Measurements from ENCODE around the gene DLX6.

DLX6 gene

DNA sequence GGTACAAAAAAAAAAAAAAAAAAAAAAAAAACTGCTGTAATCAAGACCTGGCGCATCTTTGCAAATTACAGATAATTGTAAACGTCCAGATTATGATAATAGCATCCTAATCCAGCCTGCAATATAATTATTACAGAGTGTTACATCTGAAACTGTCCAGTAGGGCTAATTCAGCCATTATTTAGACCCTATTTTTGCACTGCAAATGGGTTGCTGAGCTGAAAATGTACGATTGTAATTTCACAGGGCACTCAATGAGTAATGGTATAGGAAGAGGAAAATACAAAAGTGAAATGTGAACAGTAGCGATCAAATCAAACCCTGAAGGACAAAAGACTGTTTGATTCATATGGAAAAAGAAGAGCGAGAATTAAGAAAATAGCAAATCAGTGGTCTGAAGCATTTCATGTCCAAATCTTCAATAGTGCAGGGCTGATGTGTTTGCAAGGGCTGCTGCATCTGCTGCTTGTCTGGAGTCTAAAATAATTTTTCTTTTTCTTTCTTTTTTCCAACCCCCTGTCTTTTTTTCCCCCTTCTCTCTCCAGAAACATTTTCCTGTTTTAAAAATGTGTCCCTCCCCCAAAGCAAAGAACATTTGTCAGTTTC lies 8.9 kb downstream of the DLX6 start:
- Histone ChIP-seq H3K27me3 (replicated peaks; ENCODE audit: control insufficient read depth, insufficient read depth, low read length) (peaks cover 4% of the 10 kb centered on the region), H3K4me3 (replicated peaks; ENCODE audit: low read depth, low read length) (no peak overlapping the region), H3K36me3 (ENCODE audit: control insufficient read depth, insufficient read depth, low read length) (no peaks in the 10 kb centered on the region)
- DNase-seq (ENCODE audit: extremely low read depth, insufficient read length): no peak
- TF ChIP-seq, protein P1, sequence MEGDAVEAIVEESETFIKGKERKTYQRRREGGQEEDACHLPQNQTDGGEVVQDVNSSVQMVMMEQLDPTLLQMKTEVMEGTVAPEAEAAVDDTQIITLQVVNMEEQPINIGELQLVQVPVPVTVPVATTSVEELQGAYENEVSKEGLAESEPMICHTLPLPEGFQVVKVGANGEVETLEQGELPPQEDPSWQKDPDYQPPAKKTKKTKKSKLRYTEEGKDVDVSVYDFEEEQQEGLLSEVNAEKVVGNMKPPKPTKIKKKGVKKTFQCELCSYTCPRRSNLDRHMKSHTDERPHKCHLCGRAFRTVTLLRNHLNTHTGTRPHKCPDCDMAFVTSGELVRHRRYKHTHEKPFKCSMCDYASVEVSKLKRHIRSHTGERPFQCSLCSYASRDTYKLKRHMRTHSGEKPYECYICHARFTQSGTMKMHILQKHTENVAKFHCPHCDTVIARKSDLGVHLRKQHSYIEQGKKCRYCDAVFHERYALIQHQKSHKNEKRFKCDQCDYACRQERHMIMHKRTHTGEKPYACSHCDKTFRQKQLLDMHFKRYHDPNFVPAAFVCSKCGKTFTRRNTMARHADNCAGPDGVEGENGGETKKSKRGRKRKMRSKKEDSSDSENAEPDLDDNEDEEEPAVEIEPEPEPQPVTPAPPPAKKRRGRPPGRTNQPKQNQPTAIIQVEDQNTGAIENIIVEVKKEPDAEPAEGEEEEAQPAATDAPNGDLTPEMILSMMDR (IDR thresholded peaks at IDR 0.05; ENCODE audit: insufficient read depth, low read length, poor library complexity, severe bottlenecking): no peak

DNA sequence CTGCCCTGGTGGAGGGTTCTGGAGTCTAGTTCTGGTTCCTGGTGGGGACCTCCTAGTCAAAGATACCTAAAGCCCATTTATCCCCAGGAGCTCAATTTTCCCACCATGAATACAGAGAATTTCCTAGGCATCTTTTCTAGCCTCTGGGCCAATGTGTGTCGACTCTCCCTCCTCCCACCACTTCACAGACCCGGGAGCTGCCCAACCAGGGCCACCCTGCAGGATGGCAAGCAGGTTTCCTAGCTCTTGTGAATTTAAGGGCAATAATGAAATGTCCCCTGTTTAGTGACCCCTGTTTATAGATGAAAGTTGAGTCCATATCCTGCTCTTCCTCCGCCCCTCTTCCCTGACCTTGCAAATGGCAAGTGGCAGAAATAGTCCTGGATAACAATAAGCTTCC lies 9.9 kb downstream of the DLX6 start:
- Histone ChIP-seq H3K4me3 (replicated peaks; ENCODE audit: low read depth, low read length) (no peak overlapping the region), H3K36me3 (ENCODE audit: control insufficient read depth, insufficient read depth, low read length) (no peaks in the 10 kb centered on the region), H3K27me3 (replicated peaks; ENCODE audit: control insufficient read depth, insufficient read depth, low read length) (peaks cover 1% of the 10 kb centered on the region)
- TF ChIP-seq, protein P1 (IDR thresholded peaks at IDR 0.05; ENCODE audit: insufficient read depth, low read length, poor library complexity, severe bottlenecking): no peak
- no peak for DNase-seq (ENCODE audit: extremely low read depth, insufficient read length)

DNA sequence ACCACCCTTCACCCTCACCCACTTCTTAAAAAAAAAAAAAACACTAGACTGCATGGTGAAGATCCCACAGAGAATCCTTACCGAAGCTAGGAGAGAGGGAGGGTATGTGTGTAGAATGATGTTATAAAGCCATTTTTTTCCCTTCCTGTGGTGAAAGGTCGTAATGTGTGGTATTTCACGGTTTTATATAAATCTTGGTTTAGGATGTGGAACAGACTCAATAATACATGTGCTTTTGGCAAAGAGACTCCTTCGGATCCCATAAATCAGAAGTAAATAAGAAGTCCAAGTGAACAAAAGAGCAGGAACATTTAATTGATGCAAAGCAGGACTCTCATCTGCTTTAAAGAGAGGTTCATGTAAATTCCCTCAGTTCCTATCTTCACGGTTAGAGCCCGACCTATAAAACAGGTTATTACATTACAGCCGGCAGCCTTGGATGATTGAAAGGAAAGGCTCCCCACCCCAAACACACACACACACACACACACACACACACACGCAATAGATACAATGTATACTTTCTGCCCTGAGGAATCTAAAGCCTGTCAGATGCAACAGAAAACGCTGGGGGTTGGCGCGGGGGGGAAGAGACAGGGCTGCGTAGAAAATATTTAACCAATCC lies 10.5 kb downstream of the DLX6 start:
- Histone ChIP-seq H3K27me3 (replicated peaks; ENCODE audit: control insufficient read depth, insufficient read depth, low read length) (peaks cover 1% of the 10 kb centered on the region), H3K36me3 (ENCODE audit: control insufficient read depth, insufficient read depth, low read length) (no peaks in the 10 kb centered on the region), H3K4me3 (replicated peaks; ENCODE audit: low read depth, low read length) (no peak overlapping the region)
- TF ChIP-seq, protein P1 (IDR thresholded peaks at IDR 0.05; ENCODE audit: insufficient read depth, low read length, poor library complexity, severe bottlenecking): no peak
- no peak for DNase-seq (ENCODE audit: extremely low read depth, insufficient read length)

DNA sequence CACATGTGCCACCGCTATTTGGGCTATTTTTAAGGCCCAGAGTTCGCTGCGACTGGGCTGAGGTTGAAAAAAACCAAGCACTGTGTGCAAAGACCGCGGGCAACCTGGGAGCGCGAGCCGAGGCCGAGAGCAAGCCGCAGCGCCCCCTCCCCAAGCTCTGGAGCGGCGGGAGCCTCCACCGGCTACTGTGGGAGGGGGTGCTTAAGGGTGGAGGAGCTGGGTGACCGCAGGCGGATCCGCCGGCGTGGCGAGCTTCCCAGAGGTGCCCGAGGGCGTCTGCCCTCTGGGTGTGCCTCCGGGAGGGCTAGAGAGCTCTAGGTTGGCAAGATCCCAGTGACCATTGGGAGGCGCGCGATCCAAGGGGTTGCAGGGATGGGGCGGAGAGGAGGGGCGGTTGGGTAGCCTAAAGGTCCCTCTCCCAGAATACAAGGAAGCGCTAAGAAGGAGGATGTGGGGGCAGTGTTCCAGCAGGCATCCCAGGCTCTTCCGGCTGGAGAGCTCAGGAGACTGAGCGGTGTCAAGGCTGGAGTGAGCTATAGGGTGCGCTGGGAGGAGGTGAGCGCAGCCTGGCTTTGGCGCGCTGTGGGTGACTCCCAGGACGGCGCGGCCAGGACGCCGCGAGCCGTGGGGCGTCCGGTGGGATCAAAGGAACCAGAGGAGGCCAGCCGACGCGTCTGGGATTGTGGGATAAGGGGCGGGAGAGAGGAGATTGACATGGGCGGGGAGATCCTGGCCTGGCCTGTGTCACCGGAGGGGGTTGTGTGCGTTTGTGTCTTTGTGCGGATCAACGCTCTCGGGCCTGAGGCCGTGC lies 11.2 kb downstream of the DLX6 start:
- TF ChIP-seq, protein P1 (IDR thresholded peaks at IDR 0.05; ENCODE audit: insufficient read depth, low read length, poor library complexity, severe bottlenecking): no peak
- Histone ChIP-seq H3K36me3 (ENCODE audit: control insufficient read depth, insufficient read depth, low read length) (no peaks in the 10 kb centered on the region), H3K4me3 (replicated peaks; ENCODE audit: low read depth, low read length) (no peak overlapping the region), H3K27me3 (replicated peaks; ENCODE audit: control insufficient read depth, insufficient read depth, low read length) (peaks cover 1% of the 10 kb centered on the region)
- no peak for DNase-seq (ENCODE audit: extremely low read depth, insufficient read length)

DNA sequence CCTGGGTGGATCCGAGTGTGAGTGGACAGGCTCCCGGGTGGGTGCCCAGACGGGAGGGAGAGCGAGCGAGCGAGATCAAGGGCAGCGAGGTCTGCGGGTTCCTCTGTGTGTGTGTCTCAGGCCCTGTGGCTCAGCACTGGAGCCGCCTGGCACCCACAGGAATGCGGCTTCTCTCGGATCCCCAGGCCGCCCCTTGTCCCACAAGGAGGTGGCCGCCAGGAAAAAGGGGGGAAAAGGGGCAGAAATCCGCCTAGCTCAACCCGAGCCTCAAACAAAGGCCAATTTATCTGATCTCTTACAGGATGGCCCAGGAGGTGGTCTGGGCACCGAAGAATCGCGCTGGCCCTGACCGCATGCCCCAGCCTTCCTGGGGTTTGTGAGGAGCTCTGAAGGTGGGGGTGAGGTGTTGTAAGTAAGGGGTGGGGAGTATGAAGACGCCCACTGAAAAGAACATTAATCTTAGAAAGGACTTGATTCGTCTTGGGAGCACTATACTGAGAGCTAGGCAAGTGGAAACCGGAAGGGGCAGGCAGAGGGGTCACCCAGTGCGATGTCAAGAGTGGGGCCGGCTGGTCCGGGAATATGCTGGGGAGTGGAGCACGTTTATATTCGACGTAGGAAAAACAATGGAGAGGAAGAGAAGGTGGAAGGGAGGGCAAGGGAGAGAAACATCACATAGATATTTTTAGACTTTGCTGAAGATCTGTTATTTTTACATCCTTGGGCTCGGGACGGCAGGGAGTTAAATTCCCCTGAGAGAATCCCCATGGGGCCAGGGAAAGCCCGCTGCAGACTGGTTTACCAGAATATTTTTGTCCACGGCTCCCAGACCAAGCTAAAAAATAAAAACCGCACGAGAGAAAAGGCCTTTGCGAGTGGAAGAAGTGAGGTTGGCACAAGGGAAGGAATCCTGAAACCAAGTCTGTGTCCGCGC lies 12.1 kb downstream of the DLX6 start:
- DNase-seq (ENCODE audit: extremely low read depth, insufficient read length): no peak
- Histone ChIP-seq H3K36me3 (ENCODE audit: control insufficient read depth, insufficient read depth, low read length) (no peaks in the 10 kb centered on the region), H3K27me3 (replicated peaks; ENCODE audit: control insufficient read depth, insufficient read depth, low read length) (peaks cover 1% of the 10 kb centered on the region), H3K4me3 (replicated peaks; ENCODE audit: low read depth, low read length) (no peak overlapping the region)
- TF ChIP-seq, protein P1 (IDR thresholded peaks at IDR 0.05; ENCODE audit: insufficient read depth, low read length, poor library complexity, severe bottlenecking): no peak
